GM23338 (cell line): ENCODE data around the gene PPP2R3B.

Experiments used
- CREB1 ChIP-seq: fragments of 250-450 bp; sonication (Bioruptor Pico); IDR thresholded peaks from 2 replicates; pipeline ENCODE4 v1.5.0; 2020; ENCODE audit warnings: low read depth, mild to moderate bottlenecking, moderate library complexity
- EZH2 ChIP-seq: fragments of 200-600 bp; sonication (generic); IDR thresholded peaks from one replicate; pipeline ENCODE4 v1.8.0; 2017; ENCODE audit warnings: antibody characterized with exemption, mild to moderate bottlenecking, low read depth; ENCODE audit not compliant: unreplicated experiment
- EZH2phosphoT487 ChIP-seq: fragments of 200-600 bp; sonication (generic); IDR thresholded peaks from one replicate; pipeline ENCODE4 v1.8.1; 2018; ENCODE audit warnings: antibody characterized with exemption; ENCODE audit not compliant: unreplicated experiment
- NANOG ChIP-seq: IDR thresholded peaks from 2 replicates; pipeline ENCODE4 v1.6.1; 2016; ENCODE audit warnings: antibody characterized with exemption, borderline replicate concordance
- POLR2AphosphoS5 ChIP-seq: IDR thresholded peaks from 2 replicates; pipeline ENCODE4 v1.6.1; 2016; ENCODE audit warnings: antibody characterized with exemption, low read depth
- TF ChIP-seq, protein P1 (sequence below), 2 experiments: fragments of 200-600 bp in 1 of 2; sonication (generic) in 1 of 2; conservative IDR thresholded peaks; 2 replicates each; pipeline versions ENCODE4 v1.5.1 to v1.6.1; 2016 to 2017; ENCODE audit warnings: antibody characterized with exemption in 2 of 2, low read depth in 2 of 2, mild to moderate bottlenecking in 2 of 2, moderate library complexity in 1 of 2
- TF ChIP-seq, protein P2 (sequence below): IDR thresholded peaks from one replicate; pipeline ENCODE4 v1.6.1; 2018; ENCODE audit warnings: antibody characterized with exemption; ENCODE audit not compliant: unreplicated experiment
- TF ChIP-seq, protein P3 (sequence below): fragments of 250-450 bp; sonication (Bioruptor Pico); IDR thresholded peaks from 2 replicates; pipeline ENCODE4 v1.5.0; 2020; ENCODE audit warnings: mild to moderate bottlenecking, moderate library complexity

DNA sequence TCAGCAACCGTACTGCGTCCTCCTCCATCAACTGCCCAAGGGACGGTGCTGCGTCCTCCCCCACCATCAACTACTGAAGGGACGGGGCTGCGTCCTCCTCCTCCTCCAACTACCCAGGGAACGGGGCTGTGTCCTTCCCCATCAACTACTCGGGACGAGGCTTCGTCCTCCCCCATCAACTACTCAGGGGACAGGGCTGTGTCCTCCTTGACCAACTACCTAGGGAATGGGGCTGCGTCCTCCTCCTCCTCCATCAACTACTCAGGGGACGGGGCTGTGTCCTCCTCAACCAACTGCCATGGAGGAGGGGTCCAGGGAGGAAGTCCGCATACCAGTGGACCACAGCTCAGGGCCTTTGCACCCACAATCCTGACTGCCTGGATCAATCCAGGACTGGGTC lies 24.4 kb downstream of the PPP2R3B start:
- TF ChIP-seq EZH2 (no peak), EZH2phosphoT487 (no peak), POLR2AphosphoS5 (no peak), CREB1 (CRISPR knock-in tag) (no peak), NANOG (no peak)
- TF ChIP-seq, protein P1, sequence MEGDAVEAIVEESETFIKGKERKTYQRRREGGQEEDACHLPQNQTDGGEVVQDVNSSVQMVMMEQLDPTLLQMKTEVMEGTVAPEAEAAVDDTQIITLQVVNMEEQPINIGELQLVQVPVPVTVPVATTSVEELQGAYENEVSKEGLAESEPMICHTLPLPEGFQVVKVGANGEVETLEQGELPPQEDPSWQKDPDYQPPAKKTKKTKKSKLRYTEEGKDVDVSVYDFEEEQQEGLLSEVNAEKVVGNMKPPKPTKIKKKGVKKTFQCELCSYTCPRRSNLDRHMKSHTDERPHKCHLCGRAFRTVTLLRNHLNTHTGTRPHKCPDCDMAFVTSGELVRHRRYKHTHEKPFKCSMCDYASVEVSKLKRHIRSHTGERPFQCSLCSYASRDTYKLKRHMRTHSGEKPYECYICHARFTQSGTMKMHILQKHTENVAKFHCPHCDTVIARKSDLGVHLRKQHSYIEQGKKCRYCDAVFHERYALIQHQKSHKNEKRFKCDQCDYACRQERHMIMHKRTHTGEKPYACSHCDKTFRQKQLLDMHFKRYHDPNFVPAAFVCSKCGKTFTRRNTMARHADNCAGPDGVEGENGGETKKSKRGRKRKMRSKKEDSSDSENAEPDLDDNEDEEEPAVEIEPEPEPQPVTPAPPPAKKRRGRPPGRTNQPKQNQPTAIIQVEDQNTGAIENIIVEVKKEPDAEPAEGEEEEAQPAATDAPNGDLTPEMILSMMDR (conservative IDR thresholded peaks at IDR 0.05; ENCODE audit: low read depth in 2 of 2) = no peak
- TF ChIP-seq, protein P2, sequence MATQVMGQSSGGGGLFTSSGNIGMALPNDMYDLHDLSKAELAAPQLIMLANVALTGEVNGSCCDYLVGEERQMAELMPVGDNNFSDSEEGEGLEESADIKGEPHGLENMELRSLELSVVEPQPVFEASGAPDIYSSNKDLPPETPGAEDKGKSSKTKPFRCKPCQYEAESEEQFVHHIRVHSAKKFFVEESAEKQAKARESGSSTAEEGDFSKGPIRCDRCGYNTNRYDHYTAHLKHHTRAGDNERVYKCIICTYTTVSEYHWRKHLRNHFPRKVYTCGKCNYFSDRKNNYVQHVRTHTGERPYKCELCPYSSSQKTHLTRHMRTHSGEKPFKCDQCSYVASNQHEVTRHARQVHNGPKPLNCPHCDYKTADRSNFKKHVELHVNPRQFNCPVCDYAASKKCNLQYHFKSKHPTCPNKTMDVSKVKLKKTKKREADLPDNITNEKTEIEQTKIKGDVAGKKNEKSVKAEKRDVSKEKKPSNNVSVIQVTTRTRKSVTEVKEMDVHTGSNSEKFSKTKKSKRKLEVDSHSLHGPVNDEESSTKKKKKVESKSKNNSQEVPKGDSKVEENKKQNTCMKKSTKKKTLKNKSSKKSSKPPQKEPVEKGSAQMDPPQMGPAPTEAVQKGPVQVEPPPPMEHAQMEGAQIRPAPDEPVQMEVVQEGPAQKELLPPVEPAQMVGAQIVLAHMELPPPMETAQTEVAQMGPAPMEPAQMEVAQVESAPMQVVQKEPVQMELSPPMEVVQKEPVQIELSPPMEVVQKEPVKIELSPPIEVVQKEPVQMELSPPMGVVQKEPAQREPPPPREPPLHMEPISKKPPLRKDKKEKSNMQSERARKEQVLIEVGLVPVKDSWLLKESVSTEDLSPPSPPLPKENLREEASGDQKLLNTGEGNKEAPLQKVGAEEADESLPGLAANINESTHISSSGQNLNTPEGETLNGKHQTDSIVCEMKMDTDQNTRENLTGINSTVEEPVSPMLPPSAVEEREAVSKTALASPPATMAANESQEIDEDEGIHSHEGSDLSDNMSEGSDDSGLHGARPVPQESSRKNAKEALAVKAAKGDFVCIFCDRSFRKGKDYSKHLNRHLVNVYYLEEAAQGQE = no peak
- TF ChIP-seq, protein P3, sequence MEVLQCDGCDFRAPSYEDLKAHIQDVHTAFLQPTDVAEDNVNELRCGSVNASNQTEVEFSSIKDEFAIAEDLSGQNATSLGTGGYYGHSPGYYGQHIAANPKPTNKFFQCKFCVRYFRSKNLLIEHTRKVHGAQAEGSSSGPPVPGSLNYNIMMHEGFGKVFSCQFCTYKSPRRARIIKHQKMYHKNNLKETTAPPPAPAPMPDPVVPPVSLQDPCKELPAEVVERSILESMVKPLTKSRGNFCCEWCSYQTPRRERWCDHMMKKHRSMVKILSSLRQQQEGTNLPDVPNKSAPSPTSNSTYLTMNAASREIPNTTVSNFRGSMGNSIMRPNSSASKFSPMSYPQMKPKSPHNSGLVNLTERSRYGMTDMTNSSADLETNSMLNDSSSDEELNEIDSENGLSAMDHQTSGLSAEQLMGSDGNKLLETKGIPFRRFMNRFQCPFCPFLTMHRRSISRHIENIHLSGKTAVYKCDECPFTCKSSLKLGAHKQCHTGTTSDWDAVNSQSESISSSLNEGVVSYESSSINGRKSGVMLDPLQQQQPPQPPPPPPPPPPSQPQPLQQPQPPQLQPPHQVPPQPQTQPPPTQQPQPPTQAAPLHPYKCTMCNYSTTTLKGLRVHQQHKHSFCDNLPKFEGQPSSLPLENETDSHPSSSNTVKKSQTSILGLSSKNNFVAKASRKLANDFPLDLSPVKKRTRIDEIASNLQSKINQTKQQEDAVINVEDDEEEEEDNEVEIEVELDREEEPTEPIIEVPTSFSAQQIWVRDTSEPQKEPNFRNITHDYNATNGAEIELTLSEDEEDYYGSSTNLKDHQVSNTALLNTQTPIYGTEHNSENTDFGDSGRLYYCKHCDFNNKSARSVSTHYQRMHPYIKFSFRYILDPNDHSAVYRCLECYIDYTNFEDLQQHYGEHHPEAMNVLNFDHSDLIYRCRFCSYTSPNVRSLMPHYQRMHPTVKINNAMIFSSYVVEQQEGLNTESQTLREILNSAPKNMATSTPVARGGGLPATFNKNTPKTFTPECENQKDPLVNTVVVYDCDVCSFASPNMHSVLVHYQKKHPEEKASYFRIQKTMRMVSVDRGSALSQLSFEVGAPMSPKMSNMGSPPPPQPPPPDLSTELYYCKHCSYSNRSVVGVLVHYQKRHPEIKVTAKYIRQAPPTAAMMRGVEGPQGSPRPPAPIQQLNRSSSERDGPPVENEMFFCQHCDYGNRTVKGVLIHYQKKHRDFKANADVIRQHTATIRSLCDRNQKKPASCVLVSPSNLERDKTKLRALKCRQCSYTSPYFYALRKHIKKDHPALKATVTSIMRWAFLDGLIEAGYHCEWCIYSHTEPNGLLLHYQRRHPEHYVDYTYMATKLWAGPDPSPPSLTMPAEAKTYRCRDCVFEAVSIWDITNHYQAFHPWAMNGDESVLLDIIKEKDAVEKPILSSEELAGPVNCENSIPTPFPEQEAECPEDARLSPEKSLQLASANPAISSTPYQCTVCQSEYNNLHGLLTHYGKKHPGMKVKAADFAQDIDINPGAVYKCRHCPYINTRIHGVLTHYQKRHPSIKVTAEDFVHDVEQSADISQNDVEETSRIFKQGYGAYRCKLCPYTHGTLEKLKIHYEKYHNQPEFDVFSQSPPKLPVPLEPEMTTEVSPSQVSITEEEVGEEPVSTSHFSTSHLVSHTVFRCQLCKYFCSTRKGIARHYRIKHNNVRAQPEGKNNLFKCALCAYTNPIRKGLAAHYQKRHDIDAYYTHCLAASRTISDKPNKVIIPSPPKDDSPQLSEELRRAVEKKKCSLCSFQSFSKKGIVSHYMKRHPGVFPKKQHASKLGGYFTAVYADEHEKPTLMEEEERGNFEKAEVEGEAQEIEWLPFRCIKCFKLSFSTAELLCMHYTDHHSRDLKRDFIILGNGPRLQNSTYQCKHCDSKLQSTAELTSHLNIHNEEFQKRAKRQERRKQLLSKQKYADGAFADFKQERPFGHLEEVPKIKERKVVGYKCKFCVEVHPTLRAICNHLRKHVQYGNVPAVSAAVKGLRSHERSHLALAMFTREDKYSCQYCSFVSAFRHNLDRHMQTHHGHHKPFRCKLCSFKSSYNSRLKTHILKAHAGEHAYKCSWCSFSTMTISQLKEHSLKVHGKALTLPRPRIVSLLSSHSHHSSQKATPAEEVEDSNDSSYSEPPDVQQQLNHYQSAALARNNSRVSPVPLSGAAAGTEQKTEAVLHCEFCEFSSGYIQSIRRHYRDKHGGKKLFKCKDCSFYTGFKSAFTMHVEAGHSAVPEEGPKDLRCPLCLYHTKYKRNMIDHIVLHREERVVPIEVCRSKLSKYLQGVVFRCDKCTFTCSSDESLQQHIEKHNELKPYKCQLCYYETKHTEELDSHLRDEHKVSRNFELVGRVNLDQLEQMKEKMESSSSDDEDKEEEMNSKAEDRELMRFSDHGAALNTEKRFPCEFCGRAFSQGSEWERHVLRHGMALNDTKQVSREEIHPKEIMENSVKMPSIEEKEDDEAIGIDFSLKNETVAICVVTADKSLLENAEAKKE (CRISPR knock-in tag) = no peak
